Subcutaneous adipose tissue (tissue), 4 donors: ENCODE data around the gene CDIPT. TPM values are rescaled to one million over a fixed set of nuclear protein-coding genes. Genes with fewer than 3 reads are reported as not detected.

Experiments used
- total RNA-seq, 4 donors: library from RNA; depleted of rRNA; stranded (reverse); fragments of >200 nt; gene quantifications; one replicate each; pipeline ENCODE4 v1.1.0, GENCODE V29; 2016
- TF ChIP-seq, protein P1 (sequence below): fragments of 450-650 bp; IDR thresholded peaks from one replicate; pipeline ENCODE4 v1.5.1; 2016; ENCODE audit warnings: low read depth, mild to moderate bottlenecking, control low read depth, antibody characterized with exemption, moderate library complexity

The CDIPT gene
- total RNA-seq, 4 donors from 2014 or later, result 57.7 to 107 (median 94.7) TPM

GRCh38 chr16:29862383-29862883 lies 593 bp downstream of the CDIPT start:
- TF ChIP-seq, protein P1, sequence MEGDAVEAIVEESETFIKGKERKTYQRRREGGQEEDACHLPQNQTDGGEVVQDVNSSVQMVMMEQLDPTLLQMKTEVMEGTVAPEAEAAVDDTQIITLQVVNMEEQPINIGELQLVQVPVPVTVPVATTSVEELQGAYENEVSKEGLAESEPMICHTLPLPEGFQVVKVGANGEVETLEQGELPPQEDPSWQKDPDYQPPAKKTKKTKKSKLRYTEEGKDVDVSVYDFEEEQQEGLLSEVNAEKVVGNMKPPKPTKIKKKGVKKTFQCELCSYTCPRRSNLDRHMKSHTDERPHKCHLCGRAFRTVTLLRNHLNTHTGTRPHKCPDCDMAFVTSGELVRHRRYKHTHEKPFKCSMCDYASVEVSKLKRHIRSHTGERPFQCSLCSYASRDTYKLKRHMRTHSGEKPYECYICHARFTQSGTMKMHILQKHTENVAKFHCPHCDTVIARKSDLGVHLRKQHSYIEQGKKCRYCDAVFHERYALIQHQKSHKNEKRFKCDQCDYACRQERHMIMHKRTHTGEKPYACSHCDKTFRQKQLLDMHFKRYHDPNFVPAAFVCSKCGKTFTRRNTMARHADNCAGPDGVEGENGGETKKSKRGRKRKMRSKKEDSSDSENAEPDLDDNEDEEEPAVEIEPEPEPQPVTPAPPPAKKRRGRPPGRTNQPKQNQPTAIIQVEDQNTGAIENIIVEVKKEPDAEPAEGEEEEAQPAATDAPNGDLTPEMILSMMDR, result no peak

GRCh38 chr16:29860218-29860617 lies 2.8 kb downstream of the CDIPT start:
- TF ChIP-seq, protein P1, result no peak

- TF ChIP-seq, protein P1, result no peak
Observed at GRCh38 chr16:29858974-29859373, 4.1 kb downstream of the CDIPT start.

- TF ChIP-seq, protein P1, result no peak
Observed at GRCh38 chr16:29858149-29858849, 4.7 kb downstream of the CDIPT start.

- TF ChIP-seq, protein P1, result no peak
Observed at GRCh38 chr16:29857133-29857760, 5.8 kb downstream of the CDIPT start.

DNA sequence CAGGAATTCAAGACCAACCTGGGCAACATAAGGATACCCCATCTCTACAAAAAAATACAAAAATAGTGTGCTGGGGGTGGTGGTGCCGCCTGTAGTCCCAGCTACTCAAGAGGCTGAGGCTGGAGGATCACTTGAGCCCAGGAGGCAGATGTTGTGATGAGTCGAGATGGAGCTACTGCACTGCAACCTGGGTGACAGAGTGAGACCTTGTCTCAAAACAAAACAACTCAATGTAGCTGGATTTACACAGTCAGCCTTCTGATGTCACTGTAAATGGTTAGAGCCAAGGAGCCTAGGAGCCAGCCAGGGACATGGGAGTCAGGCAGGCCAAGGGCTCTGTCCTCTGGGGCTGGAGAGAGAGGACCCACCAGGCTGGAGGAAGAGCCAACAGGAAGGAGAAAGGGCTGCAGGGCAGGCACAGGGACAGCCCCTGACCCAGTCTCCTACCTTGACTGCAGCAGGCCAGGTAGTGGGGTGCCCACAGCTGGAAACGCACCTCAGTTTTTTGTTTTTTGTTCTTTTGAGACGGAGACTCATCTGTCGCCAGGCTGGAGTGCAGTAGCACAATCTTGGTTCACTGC lies 8.4 kb downstream of the CDIPT start:
- TF ChIP-seq, protein P1, result no peak

DNA sequence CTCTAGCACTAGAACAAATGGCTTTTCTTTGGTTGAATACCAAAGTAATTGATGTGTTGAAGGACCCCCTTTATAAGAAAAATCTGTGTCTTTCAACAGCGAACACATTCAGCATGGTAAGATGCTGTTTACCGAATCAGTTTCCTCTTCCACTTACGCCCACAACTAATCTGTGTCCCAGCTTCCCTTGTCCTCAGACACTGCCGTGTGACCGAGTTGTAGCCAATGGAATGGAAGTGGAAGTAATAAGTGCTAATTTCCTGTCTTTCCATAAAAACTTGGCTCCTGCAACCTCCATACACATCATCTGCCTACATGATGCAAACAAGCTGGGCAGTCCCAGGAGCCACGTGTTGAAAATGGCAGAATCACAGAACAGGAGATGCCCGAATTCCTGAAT lies 10.4 kb downstream of the CDIPT start:
- TF ChIP-seq, protein P1, result no peak
